ENCODE results near the gene EFCAB6.

Gene EFCAB6

DNA sequence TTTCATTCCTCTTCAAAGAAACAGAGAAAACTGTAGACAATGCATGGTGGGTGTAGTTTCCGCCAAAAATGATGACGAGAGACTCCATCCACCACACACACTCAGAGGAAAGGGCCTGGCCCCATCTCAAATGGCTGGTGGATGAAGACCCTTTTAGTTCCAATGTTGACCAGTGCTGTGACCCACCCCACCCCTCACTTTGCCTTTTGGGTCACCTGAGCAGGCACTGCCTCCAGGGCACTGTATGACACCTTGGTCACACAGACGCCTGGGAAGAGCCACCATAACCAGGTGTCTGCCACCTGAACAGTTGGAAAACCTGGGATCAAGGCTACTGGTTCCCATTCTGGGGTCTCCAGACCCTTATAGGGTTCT is 279.0 kb downstream of the EFCAB6 start:
- Histone ChIP-seq H3K9me3 (ENCODE audit: low read length) (no peaks in the 10 kb centered on the region), H3K4me1 (ENCODE audit: insufficient read depth, low read length) (no peaks in the 10 kb centered on the region), H3K27me3 (ENCODE audit: control insufficient read depth in 1 of 2, insufficient read depth in 2 of 2, low read length in 2 of 2) (no peaks in the 10 kb centered on the region), H3K36me3 (ENCODE audit: insufficient read depth, low read length) (no peaks in the 10 kb centered on the region), H3K4me3 (ENCODE audit: low read depth in 1 of 2, low read length in 2 of 2) (no peak overlapping the region), H3K9ac (ENCODE audit: low read length) (no peak overlapping the region), H3K27ac (ENCODE audit: low read depth, low read length) (no peak overlapping the region)

- H3K4me3 ChIP-seq (ENCODE audit: low read depth in 1 of 2, low read length in 2 of 2), result no peak overlapping the region
- no peak overlapping the region for H3K27ac ChIP-seq (ENCODE audit: low read depth, low read length)
- no peaks in the 10 kb centered on the region for H3K9me3 ChIP-seq (ENCODE audit: low read length)
- H3K36me3 ChIP-seq (ENCODE audit: insufficient read depth, low read length), result no peaks in the 10 kb centered on the region
- no peaks in the 10 kb centered on the region for H3K4me1 ChIP-seq (ENCODE audit: insufficient read depth, low read length)
- H3K9ac ChIP-seq (ENCODE audit: low read length), result no peak overlapping the region
- H3K27me3 ChIP-seq (ENCODE audit: control insufficient read depth in 1 of 2, insufficient read depth in 2 of 2, low read length in 2 of 2), result no peaks in the 10 kb centered on the region
Measured at GRCh38 chr22:43532301-43533155, 279.6 kb downstream of the EFCAB6 start.

DNA sequence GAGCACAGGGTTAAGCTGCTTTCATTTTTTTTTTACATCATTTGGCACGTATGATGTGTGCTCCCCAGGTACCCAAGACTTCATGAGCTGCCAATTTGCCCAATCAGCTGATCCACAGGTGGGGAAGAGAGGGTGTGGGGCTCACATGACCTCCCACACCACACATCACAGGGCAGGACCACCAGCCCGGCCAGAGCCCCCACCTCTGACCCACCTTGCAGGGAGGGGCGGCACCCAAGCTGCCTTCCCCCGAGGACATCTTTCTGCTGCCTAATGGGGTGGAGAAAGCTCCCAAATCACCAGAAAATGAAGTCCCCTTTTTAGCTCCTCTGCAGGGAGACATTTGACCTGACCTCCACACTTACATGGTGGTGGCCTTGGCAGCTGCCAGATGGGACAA is 280.5 kb downstream of the EFCAB6 start:
- H3K4me1 ChIP-seq (ENCODE audit: insufficient read depth, low read length), result no peaks in the 10 kb centered on the region
- no peaks in the 10 kb centered on the region for H3K27me3 ChIP-seq (ENCODE audit: control insufficient read depth in 1 of 2, insufficient read depth in 2 of 2, low read length in 2 of 2)
- H3K9me3 ChIP-seq (ENCODE audit: low read length), result no peaks in the 10 kb centered on the region
- H3K9ac ChIP-seq (ENCODE audit: low read length), result no peak overlapping the region
- no peak overlapping the region for H3K27ac ChIP-seq (ENCODE audit: low read depth, low read length)
- H3K4me3 ChIP-seq (ENCODE audit: low read depth in 1 of 2, low read length in 2 of 2), result no peak overlapping the region
- no peaks in the 10 kb centered on the region for H3K36me3 ChIP-seq (ENCODE audit: insufficient read depth, low read length)

DNA sequence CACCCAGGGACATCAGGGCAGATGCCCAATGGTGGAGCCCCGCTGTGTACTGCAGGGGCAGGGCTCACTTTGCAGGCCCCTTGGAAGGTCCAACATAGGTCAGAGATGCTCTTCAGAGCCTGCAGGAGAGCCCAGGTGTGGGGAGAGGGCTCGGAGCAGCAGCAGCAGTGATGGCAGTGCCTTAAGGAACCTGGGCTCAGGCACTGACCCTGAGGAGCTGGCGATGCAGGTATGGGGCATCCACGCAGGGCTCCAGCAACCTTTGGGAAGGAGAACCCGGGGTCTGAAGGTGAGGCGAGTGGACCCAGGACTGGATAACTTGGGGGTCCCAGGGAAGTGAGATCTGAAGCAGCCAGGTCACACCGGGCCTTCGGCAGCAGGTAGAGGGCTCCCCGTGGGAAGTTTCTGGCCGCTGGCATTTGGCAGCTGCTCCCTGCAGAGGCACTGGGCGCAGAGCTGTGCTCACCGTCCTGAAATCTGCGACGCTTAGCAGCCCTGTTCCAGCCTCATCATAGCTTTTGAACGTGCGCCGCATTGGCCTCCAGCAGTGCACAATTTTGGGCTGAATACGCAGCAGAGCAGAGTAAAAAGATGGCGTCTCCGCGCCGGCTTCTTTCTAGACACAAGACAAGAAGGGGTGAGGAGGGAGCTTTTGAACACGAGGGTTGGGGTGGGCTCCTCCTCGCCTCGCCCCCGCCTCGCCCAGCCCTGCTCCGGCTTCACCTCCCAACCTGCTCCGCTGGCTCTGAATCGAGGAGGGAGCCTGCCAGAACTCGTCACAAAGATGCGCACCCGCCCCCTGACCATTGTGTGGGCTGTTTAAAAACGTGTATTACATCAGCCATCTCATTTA is 281.5 kb downstream of the EFCAB6 start:
- Histone ChIP-seq H3K4me3 (ENCODE audit: low read depth in 1 of 2, low read length in 2 of 2) (no peak overlapping the region), H3K9ac (ENCODE audit: low read length) (no peak overlapping the region), H3K36me3 (ENCODE audit: insufficient read depth, low read length) (no peaks in the 10 kb centered on the region), H3K9me3 (ENCODE audit: low read length) (no peaks in the 10 kb centered on the region), H3K27ac (ENCODE audit: low read depth, low read length) (no peak overlapping the region), H3K27me3 (ENCODE audit: control insufficient read depth in 1 of 2, insufficient read depth in 2 of 2, low read length in 2 of 2) (no peaks in the 10 kb centered on the region), H3K4me1 (ENCODE audit: insufficient read depth, low read length) (no peaks in the 10 kb centered on the region)

DNA sequence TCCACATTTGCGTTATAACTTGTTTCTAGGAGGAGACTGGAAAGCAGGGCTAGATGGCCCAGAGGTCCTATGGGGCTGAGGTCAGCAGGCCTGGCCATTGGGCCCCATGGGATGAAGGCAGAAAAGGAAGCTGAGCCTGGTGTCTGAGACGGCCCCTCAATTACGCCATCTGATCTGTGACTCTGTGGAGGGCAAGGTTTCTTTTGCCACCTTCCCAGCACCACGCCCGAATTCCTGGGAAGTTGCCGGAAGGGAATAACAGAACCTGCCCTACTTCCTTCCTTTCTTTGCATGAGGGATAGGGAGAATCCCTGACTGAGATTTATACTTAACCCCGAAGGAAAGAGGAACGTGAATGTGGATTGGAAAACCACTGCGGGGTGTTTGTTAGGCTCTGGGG is 282.2 kb downstream of the EFCAB6 start:
- Histone ChIP-seq H3K4me1 (ENCODE audit: insufficient read depth, low read length) (no peaks in the 10 kb centered on the region), H3K4me3 (ENCODE audit: low read depth in 1 of 2, low read length in 2 of 2) (no peak overlapping the region), H3K27ac (ENCODE audit: low read depth, low read length) (no peak overlapping the region), H3K9ac (ENCODE audit: low read length) (no peak overlapping the region), H3K27me3 (ENCODE audit: control insufficient read depth in 1 of 2, insufficient read depth in 2 of 2, low read length in 2 of 2) (no peaks in the 10 kb centered on the region), H3K9me3 (ENCODE audit: low read length) (no peaks in the 10 kb centered on the region), H3K36me3 (ENCODE audit: insufficient read depth, low read length) (no peaks in the 10 kb centered on the region)

- Histone ChIP-seq H3K36me3 (ENCODE audit: insufficient read depth, low read length) (no peaks in the 10 kb centered on the region), H3K4me1 (ENCODE audit: insufficient read depth, low read length) (no peaks in the 10 kb centered on the region), H3K9ac (ENCODE audit: low read length) (no peak overlapping the region), H3K4me3 (ENCODE audit: low read depth in 1 of 2, low read length in 2 of 2) (no peak overlapping the region), H3K27ac (ENCODE audit: low read depth, low read length) (no peak overlapping the region), H3K27me3 (ENCODE audit: control insufficient read depth in 1 of 2, insufficient read depth in 2 of 2, low read length in 2 of 2) (no peaks in the 10 kb centered on the region), H3K9me3 (ENCODE audit: low read length) (no peaks in the 10 kb centered on the region)
Measured at GRCh38 chr22:43529461-43529860, 282.6 kb downstream of the EFCAB6 start.

DNA sequence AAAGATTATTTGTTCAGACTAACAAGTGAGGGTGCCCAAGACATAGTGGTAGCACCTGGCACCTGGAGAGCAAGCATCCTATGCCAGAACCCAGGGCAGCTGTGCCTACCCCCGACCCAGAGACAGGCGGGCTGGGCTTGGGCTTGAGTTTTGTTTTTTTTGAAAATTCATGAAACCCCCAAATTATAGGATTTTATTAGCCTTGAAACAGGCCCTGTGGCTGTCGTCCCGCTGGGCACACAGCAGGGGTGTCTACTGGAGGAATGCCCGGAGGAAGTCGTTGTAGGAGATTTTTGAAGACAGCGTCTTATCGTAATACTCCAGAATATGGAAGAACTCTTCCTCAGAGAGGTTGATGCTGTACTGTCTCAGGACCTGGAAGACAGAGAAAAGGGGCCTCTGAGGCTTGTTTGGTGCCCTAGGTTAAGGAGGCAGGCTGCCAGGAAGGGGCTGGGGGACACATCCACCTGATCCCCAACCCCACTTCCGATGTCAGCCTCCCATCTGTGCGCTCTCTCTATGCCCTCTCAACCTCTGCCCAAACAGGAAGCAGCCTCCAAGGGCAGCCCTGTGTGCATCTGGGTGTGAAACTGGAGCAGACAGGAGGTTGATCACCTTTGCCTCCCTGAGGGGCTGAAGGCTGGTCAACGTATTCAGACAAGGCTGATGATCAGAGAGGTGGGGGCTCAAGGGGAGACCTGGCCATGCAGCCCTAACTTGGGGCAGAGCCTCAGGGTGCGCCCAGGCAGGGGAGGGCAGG is 283.3 kb downstream of the EFCAB6 start:
- Histone ChIP-seq H3K9me3 (ENCODE audit: low read length) (no peaks in the 10 kb centered on the region), H3K27me3 (ENCODE audit: control insufficient read depth in 1 of 2, insufficient read depth in 2 of 2, low read length in 2 of 2) (no peaks in the 10 kb centered on the region), H3K27ac (ENCODE audit: low read depth, low read length) (no peak overlapping the region), H3K4me1 (ENCODE audit: insufficient read depth, low read length) (no peaks in the 10 kb centered on the region), H3K9ac (ENCODE audit: low read length) (no peak overlapping the region), H3K36me3 (ENCODE audit: insufficient read depth, low read length) (no peaks in the 10 kb centered on the region), H3K4me3 (ENCODE audit: low read depth in 1 of 2, low read length in 2 of 2) (no peak overlapping the region)

DNA sequence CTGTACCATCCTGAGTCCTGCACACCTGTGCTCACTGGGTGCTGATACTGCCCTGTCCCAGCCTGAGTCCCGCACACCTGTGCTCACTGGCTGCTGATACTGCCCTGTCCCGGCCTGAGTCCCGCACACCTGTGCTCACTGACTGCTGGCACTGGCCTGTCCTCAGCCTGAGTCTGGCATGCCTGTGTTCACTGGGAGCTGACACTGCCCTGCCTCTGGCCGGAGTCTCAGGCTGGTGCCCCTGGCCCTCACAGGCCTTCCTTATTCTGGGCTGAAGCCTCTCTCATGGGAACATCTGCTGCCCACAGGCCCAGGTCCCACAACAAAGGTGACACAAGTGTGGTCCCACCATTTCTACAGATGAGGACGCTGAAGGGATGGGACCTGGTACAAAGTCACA is 285.2 kb downstream of the EFCAB6 start:
- H3K36me3 ChIP-seq (ENCODE audit: insufficient read depth, low read length), result no peaks in the 10 kb centered on the region
- H3K27me3 ChIP-seq (ENCODE audit: control insufficient read depth in 1 of 2, insufficient read depth in 2 of 2, low read length in 2 of 2), result no peaks in the 10 kb centered on the region
- no peak overlapping the region for H3K4me3 ChIP-seq (ENCODE audit: low read depth in 1 of 2, low read length in 2 of 2)
- no peak overlapping the region for H3K27ac ChIP-seq (ENCODE audit: low read depth, low read length)
- H3K4me1 ChIP-seq (ENCODE audit: insufficient read depth, low read length), result no peaks in the 10 kb centered on the region
- H3K9ac ChIP-seq (ENCODE audit: low read length), result no peak overlapping the region
- no peaks in the 10 kb centered on the region for H3K9me3 ChIP-seq (ENCODE audit: low read length)

DNA sequence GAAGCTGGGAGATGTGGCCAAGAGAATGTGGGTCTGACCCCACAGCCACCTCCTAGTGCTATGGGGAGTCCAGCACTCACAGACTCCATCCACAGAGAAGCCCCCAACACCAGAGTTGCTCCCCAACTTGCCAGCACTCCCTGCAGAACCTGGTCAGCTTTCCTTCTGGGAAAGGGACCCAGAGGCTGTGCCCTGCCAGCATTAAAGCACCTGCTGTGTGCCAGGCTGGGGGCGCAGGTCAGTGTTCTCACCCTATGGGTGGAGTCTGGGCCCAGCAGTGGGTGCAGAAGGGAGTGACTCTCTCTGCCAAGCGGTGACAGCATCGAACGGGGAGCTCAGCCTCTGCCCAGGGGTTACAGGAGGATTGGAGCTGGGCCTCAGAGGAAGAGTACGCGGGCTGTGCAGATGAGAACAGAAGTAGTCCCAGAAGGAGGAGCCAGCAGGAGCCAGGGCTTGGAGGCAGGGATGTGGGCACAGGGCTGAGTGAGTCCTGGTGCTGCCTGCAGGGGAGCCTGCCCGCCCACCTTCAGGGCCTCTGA is 285.9 kb downstream of the EFCAB6 start:
- Histone ChIP-seq H3K4me1 (ENCODE audit: insufficient read depth, low read length) (no peaks in the 10 kb centered on the region), H3K27ac (ENCODE audit: low read depth, low read length) (no peak overlapping the region), H3K4me3 (ENCODE audit: low read depth in 1 of 2, low read length in 2 of 2) (no peak overlapping the region), H3K27me3 (ENCODE audit: control insufficient read depth in 1 of 2, insufficient read depth in 2 of 2, low read length in 2 of 2) (no peaks in the 10 kb centered on the region), H3K9me3 (ENCODE audit: low read length) (no peaks in the 10 kb centered on the region), H3K9ac (ENCODE audit: low read length) (no peak overlapping the region), H3K36me3 (ENCODE audit: insufficient read depth, low read length) (no peaks in the 10 kb centered on the region)

DNA sequence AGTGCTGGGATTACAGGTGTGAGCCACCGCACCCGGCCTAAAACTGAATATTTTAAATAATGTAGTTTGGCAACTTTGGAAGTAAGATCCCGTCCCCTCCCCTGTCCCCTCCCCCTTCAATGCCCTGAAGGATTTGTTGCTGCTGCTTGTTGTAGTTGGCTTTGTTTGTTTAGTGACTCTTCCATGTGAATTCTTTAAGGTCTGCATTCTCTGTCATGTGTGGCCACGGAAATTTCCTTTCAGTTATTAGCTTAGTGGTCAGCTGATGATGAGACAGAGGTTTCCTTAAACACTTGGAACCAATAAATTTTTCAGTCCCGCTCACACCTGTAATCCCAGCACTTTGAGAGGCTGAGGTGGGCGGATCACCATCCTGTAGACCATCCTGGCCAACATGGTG is 290.4 kb downstream of the EFCAB6 start:
- no peaks in the 10 kb centered on the region for H3K36me3 ChIP-seq (ENCODE audit: insufficient read depth, low read length)
- H3K27me3 ChIP-seq (ENCODE audit: control insufficient read depth in 1 of 2, insufficient read depth in 2 of 2, low read length in 2 of 2), result no peaks in the 10 kb centered on the region
- H3K4me1 ChIP-seq (ENCODE audit: insufficient read depth, low read length), result no peaks in the 10 kb centered on the region
- no peaks in the 10 kb centered on the region for H3K9me3 ChIP-seq (ENCODE audit: low read length)
- no peak overlapping the region for H3K27ac ChIP-seq (ENCODE audit: low read depth, low read length)
- no peak overlapping the region for H3K4me3 ChIP-seq (ENCODE audit: low read depth in 1 of 2, low read length in 2 of 2)
- H3K9ac ChIP-seq (ENCODE audit: low read length), result no peak overlapping the region

DNA sequence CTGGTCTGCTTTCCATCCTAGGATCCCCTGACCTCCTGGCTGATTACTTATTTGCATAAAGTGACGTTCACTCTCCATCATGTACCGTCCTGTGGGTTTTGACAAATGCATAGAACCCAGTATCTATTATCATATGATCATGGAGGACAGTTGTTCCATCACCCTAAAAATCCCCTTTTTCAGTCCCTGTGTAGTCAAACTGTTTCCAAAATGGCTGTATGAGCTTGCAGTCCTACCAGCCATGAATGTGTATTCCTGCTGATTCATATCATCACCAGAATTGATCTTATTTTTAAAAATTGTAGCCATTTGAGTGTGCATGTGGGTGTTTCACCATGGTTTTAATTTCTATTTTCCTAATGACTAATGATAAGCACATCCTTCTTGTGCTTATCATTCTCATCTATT is 291.5 kb downstream of the EFCAB6 start:
- no peaks in the 10 kb centered on the region for H3K4me1 ChIP-seq (ENCODE audit: insufficient read depth, low read length)
- H3K9me3 ChIP-seq (ENCODE audit: low read length), result no peaks in the 10 kb centered on the region
- H3K36me3 ChIP-seq (ENCODE audit: insufficient read depth, low read length), result no peaks in the 10 kb centered on the region
- no peak overlapping the region for H3K4me3 ChIP-seq (ENCODE audit: low read depth in 1 of 2, low read length in 2 of 2)
- no peak overlapping the region for H3K9ac ChIP-seq (ENCODE audit: low read length)
- no peaks in the 10 kb centered on the region for H3K27me3 ChIP-seq (ENCODE audit: control insufficient read depth in 1 of 2, insufficient read depth in 2 of 2, low read length in 2 of 2)
- no peak overlapping the region for H3K27ac ChIP-seq (ENCODE audit: low read depth, low read length)
